ENCODE results near the gene FAM98B.

Gene FAM98B

GRCh38 chr15:38461066-38461833 lies 7.3 kb downstream of the FAM98B start:
- DNase-seq = peak; percentile 46 to 69

- DNase-seq = no peak
Observed at GRCh38 chr15:38463893-38464292, 10.0 kb downstream of the FAM98B start.

GRCh38 chr15:38464675-38465074 lies 10.7 kb downstream of the FAM98B start:
- DNase-seq = no peak

DNA sequence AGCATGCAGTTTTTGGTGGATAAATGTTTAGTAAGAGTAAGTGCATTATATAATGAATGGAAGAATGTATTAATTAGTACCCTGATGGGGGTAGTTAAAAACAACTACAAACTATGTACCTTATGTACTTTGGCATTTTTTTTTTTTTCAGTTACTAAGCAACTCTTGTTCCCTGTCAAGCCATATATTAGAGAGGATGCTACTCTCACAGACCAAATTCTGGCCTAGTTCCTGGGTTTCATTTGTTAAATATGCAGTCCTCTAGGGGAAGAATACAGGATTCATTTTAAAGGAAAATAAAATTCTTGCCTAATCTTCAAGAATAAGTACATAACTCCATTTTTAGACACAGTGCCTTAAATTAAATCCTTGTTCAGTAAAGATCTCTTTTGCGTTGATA lies 16.9 kb downstream of the FAM98B start:
- no peak for DNase-seq

DNA sequence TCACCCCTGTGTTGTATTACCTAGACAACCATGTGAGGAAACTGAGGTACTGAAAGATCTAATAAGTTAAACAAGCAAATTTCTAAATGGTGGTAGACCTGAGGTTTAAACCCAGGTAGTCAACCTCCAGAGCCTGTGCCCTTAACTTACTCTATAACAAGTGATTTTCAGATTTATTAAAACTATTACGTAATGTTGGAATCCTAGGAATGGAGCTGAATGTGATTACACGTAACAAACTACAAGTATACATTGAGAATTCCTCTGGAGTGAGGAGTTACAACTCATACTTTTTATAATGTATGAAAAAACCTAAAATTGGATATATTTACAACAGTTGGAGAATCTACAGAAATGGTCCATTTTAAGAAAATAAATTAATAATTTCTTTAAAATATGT lies 18.0 kb downstream of the FAM98B start:
- DNase-seq = no peak

- DNase-seq = peak; percentile 59 to 73
Observed at GRCh38 chr15:38474155-38474757, 20.3 kb downstream of the FAM98B start.

GRCh38 chr15:38475361-38475760 lies 21.4 kb downstream of the FAM98B start:
- DNase-seq = no peak

DNA sequence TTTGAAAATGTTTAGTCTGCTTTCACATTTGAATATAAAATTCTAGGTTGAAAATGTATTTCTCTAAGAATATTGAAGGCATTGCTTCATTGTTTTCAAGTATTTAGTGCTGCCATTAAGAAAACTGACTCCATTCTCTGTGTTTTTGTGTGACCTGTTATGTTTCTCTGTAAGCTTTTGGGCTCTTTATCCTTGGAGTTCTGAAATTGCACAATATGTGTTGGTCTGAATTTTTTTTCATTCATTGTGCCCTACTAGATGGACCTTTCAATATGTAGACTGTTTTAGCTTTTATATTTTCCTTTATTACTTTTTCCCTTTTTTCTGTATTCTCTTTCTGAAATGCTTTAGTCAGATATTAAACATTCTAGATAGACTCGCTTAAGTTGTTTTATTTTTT lies 22.2 kb downstream of the FAM98B start:
- DNase-seq = no peak

GRCh38 chr15:38477637-38478036 lies 23.7 kb downstream of the FAM98B start:
- DNase-seq = peak; percentile 29 to 33

GRCh38 chr15:38479266-38479665 lies 25.3 kb downstream of the FAM98B start:
- DNase-seq = no peak

DNA sequence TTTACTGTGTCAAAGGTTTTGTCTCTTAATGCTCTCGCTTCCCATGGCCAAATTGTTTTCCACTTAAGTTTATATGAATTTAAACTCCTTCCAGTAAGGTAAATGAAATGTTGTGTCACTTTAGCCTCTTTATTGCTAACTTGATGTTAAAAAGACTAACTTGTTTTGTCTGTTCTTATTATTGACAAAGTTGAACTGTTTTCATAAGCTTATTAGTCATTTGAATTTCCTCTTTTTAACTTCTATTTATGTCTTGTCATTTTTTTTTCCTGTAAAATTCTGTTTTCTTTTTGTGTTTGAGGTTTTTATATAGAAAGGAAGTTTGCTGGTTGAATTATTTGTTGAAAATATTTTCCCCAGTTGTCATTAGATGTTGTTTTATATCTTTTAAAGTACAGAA lies 25.8 kb downstream of the FAM98B start:
- peak in 1 of 2 donors; percentile 60 for DNase-seq

DNA sequence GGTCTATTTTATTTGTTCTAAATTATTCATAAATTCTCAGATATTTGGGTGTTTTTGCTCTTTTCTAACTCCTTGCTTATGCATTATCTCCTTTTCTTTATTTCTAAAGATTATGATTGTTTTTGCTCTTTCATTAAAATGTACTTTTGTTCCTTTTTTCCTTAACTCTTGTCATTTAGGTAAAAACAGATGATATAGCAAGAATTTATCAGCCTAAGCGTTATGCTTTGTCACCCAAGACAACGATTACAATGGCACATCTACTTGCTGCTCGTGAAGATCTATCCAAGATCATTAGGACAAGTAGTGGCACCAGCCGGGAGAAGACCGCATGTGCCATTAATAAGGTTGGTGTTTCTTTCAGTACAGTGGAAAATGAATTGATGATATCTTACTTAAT lies 27.2 kb downstream of the FAM98B start:
- no peak for DNase-seq

DNA sequence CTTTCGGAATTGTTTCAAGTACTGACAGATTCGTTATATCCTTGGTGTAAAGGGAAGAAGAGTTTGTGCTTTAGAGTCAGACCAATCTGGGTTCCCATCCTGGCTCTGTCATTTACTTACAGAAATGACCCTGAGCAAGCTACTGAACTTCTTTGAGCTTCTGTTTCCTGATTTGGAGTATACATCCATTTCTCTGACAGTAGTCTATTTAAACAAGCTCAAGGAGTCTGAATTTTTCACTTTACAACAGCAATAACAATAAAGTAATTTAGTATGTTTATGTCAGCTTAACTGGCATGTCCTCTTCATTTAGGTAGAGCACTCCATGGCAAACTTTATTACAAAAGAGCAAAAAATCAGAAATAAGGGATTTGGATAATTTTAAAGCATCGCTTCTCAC lies 27.8 kb downstream of the FAM98B start:
- DNase-seq = no peak

- no peak for DNase-seq
Observed at GRCh38 chr15:38482572-38482971, 28.6 kb downstream of the FAM98B start.

GRCh38 chr15:38486936-38487335 lies 33.0 kb downstream of the FAM98B start:
- peak; percentile 7 to 21 for DNase-seq

DNA sequence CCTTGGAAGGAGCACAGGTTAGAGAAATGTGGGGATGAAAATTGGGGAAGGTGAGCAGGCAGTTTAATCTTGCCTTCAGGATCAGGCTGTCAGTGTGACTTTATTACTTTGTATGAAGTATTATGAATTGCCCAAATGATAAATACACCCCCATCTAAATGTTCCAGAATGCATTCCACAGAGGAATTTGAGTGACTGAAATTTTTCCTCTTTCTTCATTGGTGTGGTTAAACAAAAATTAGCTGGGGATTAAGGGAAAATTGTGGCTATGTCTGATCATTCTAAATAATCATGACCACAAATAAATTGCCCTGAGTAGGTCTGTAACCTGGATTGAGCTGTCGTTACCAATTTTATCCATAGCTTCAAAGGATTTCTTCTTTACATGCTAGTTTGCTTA lies 33.5 kb downstream of the FAM98B start:
- no peak for DNase-seq

DNA sequence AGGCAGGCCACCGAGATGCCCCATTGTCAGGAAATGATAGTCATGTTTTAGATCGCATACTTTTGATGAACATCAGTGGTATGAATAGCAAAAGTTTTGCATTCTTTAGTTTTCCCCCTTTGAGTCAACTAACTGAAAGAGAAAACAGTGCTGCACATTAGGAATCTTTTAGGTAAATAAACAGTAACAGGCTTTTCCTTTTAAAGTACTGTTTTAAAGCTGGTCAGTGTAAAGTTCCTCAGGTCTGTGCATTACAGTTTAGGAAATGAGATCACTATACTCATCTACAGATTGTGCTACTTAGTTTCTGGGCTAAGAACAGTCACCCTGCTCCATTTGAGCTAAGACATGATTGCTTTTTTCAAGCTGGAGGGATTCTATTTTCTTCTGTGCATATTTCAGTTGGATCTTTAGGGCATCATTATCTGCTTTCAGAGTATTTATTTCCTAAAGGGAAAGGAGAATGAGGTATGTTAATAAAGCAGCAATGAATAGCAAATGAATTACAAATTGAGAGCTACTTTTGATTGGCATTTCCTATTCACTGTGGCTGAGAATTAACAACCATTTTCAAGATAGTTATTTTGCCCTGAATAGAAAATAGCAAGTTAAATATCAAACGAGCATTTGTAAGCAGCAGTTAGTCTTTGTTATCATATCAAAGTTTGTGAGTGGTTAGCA lies 36.5 kb downstream of the FAM98B start:
- no peak for DNase-seq

DNA sequence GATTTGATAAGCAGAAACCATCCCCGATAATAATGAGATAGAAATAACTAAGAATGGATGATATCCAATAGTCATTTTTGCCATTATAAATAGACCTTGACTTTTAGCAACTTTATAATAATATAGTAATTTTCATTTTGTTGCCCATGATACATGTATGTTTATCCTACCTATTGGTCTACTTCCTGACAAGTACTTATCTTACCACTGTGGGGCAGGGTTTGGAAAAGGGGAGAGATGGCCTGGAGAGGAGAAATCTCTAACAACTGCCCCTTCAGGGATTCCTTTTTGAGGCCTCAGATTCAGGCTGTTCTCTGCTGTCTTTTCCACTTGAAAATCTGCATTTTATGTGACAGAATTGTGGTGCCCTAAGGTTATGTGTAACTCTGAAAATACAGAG lies 42.2 kb downstream of the FAM98B start:
- no peak for DNase-seq

DNA sequence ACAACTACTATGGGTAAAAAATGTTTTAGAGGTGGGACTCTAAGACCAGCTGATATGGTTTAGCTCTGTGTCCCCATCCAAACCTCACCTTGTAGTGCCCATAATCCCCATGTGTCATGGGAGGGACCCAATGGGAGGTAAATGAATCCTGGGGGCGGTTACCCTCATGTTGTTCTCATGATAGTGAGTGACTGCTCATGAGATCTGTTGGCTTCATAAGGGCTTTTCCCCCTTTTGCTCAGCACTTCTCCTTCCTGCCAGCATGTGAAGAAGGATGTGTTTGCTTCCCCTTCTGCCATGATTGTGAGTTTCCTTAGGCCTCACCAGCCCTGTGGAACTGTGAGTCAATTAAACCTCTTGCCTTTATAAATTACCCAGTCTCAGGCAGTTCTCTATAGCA lies 45.7 kb downstream of the FAM98B start:
- DNase-seq = peak; percentile 11 to 13

DNA sequence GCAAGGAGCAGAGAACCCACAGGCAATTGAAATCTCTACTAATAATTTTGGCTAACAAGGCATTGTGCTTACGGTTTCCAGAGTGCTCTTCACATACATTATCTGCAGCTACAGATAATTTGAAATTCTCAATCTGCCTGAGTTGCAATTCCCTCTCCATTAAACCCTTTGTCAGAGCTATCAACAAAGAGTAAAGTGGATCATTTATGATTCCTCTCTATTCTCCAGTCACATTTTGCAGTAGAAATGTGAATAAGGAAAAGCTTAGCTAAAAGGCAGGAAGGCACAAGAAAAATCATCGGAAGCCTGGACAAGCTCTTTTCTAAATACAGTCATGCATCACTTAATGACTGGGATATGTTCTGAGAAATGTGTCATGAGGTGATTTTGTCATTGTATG lies 49.6 kb downstream of the FAM98B start:
- DNase-seq = no peak

DNA sequence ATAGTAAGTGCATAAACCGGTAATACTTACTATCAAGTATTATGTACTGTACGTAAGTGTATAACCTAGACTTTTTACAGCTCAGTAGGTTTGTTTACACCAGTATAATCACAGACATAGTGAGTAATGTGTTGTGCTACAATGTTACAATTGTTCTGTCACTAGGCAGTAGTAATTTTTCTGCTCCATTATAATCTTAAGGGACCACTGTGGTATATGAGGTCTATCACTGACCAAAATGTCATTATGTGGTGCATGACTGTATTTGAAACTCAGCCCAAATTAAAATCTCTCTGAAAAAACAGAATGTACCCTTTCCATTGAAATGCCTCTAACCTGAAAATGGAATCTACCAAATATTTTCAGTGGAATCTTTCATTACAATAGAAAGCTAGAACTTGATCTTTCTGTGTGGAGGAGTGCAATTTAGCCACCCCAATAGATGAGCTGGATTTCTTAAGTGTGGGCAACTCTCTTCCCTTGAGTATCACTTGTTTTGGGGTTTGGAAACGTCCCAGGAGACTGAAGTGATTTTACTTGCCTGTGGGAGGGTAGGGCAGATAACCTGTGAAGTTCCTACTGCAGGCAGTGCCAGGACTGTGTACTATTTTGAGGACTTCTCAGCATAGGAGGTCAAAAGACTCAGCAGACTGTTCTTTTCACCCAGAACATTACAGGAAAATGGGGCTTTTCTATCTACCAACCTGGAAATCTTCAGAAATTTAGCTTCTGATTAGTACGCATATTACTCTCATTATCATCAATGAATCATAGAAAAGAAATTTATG lies 50.9 kb downstream of the FAM98B start:
- DNase-seq = no peak

DNA sequence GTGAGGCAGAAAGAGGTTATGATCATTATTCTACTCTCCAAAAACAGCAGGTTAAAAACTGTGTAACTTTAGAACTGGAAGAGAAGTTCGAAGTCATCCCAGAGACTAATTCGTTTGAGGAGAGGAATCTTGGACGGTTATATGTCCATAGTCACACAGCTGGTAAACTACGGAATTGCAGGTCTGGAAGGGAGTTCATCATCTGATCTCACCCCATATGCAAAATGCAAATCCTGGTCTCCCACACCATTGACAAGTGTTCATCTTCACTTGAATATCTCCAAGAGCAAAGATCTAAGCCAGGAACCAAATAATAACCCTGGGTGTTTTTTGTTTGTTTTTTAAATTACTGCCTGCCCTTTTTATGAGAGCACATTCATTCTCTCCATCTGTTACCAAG lies 53.1 kb downstream of the FAM98B start:
- no peak for DNase-seq

GRCh38 chr15:38507570-38507969 lies 53.6 kb downstream of the FAM98B start:
- no peak for DNase-seq
